ENCODE results near the gene GDPD5. TPM values are rescaled to one million over a fixed set of nuclear protein-coding genes. Genes with fewer than 3 reads are reported as not detected.

Gene GDPD5
- total RNA-seq, 2 experiments from 2014 or later: 13.5 to 57.3 TPM

- peaks cover 65% of the 10 kb centered on the region for H4K20me1 ChIP-seq (ENCODE audit: insufficient read depth, low read length)
Measured at GRCh38 chr11:75402002-75402773, 123.6 kb downstream of the GDPD5 start.

GRCh38 chr11:75400146-75400865 is 125.4 kb downstream of the GDPD5 start:
- no TSS peak for BruUV-seq (replicated peaks)
- peak; percentile 43 for DNase-seq (ENCODE audit: low spot score)
- Histone ChIP-seq H3K4me2 (ENCODE audit: low read length) (peak overlapping the region; percentile 87), H3K9me3 (ENCODE audit: low read length) (no peaks in the 10 kb centered on the region), H3K36me3 (ENCODE audit: insufficient read depth, low read length) (peaks cover 58% of the 10 kb centered on the region), H2AFZ (ENCODE audit: low read length) (no peak overlapping the region), H3K4me3 (ENCODE audit: low read depth, low read length, poor library complexity, severe bottlenecking) (peak overlapping the region; percentile 97), H3K9me2 (ENCODE audit: insufficient read depth, low read length) (no peaks in the 10 kb centered on the region), H3K4me1 (ENCODE audit: insufficient read depth, low read length, poor library complexity, severe bottlenecking) (peaks cover 25% of the 10 kb centered on the region), H3K79me2 (ENCODE audit: insufficient read depth, low read depth, low read length) (peaks cover 54% of the 10 kb centered on the region), H3K27ac (ENCODE audit: low read depth, low read length, poor library complexity, severe bottlenecking) (peak overlapping the region; percentile 75), H4K20me1 (ENCODE audit: insufficient read depth, low read length) (peaks cover 50% of the 10 kb centered on the region)
- TF ChIP-seq EZH2phosphoT487 (IDR thresholded peaks at IDR 0.05; ENCODE audit: borderline replicate concordance, low read depth, low read length) (no peak), CTCF (conservative IDR thresholded peaks at IDR 0.05; ENCODE audit: low read length) (no peak)
- ChIA-PET POLR2A (interaction anchor here (0.5 to 1.4 kb wide), 5 partner anchors 25 to 834 kb away, joined by 3 to 4 read pairs (median 3); no protein-coding TSS in a partner anchor), CTCF (ENCODE audit: unreplicated experiment) (no interaction called here)
- intact Hi-C loops (cut with micrococcal nuclease; ENCODE audit: unreplicated experiment): no loop called here

More at GRCh38 chr11:75402002-75402773, 123.6 kb downstream of the GDPD5 start:
- Histone ChIP-seq H3K4me3 (ENCODE audit: low read depth, low read length, poor library complexity, severe bottlenecking) (peak overlapping the region; percentile 97), H3K79me2 (ENCODE audit: insufficient read depth, low read depth, low read length) (peaks cover 61% of the 10 kb centered on the region), H2AFZ (ENCODE audit: low read length) (no peak overlapping the region), H3K36me3 (ENCODE audit: insufficient read depth, low read length) (peaks cover 77% of the 10 kb centered on the region), H3K27ac (ENCODE audit: low read depth, low read length, poor library complexity, severe bottlenecking) (peak overlapping the region; percentile 75), H3K9me3 (ENCODE audit: low read length) (no peaks in the 10 kb centered on the region), H3K4me1 (ENCODE audit: insufficient read depth, low read length, poor library complexity, severe bottlenecking) (peaks cover 25% of the 10 kb centered on the region), H3K4me2 (ENCODE audit: low read length) (peak overlapping the region; percentile 87), H3K9me2 (ENCODE audit: insufficient read depth, low read length) (no peaks in the 10 kb centered on the region)
- BruUV-seq (replicated peaks): no TSS peak
- no peak for DNase-seq (ENCODE audit: low spot score)
- CTCF ChIA-PET (ENCODE audit: unreplicated experiment): no interaction called here
- POLR2A ChIA-PET: no interaction called here
- TF ChIP-seq CTCF (conservative IDR thresholded peaks at IDR 0.05; ENCODE audit: low read length) (peak; percentile 36; the same call in 1 of the 2 replicates), EZH2phosphoT487 (IDR thresholded peaks at IDR 0.05; ENCODE audit: borderline replicate concordance, low read depth, low read length) (no peak)
- intact Hi-C loops (cut with micrococcal nuclease; ENCODE audit: unreplicated experiment): no loop called here
